Measurements from ENCODE around the gene CCDC90B.

The CCDC90B gene

GRCh38 chr11:83238111-83238510, 48.1 kb downstream of the CCDC90B start:
- no peak for TF ChIP-seq CTCF (IDR thresholded peaks at IDR 0.05)

- TF ChIP-seq CTCF (IDR thresholded peaks at IDR 0.05) = no peak
Observed at GRCh38 chr11:83235825-83236224, 50.3 kb downstream of the CCDC90B start.

- no peak for TF ChIP-seq CTCF (IDR thresholded peaks at IDR 0.05)
Observed at GRCh38 chr11:83223457-83223856, 62.7 kb downstream of the CCDC90B start.

- TF ChIP-seq CTCF (IDR thresholded peaks at IDR 0.05) = no peak
Observed at GRCh38 chr11:83222499-83222898, 63.7 kb downstream of the CCDC90B start.

- no peak for TF ChIP-seq CTCF (IDR thresholded peaks at IDR 0.05)
Observed at GRCh38 chr11:83221694-83222093, 64.5 kb downstream of the CCDC90B start.

GRCh38 chr11:83220260-83220659, 65.9 kb downstream of the CCDC90B start:
- no peak for TF ChIP-seq CTCF (IDR thresholded peaks at IDR 0.05)

- TF ChIP-seq CTCF (IDR thresholded peaks at IDR 0.05) = peak; percentile 26; the same call in 1 of the 2 replicates
Observed at GRCh38 chr11:83219095-83219494, 67.1 kb downstream of the CCDC90B start.
